HTR-8/SVneo (cell line): Measurements from ENCODE around the gene NKX1-1.
"Not testable (repeated sequence)": the region's sequence is repeated elsewhere in the genome, so short reads cannot be mapped to it uniquely, and the experiment has no call there.

ENCODE experiments used
- DNase-seq: peaks from one replicate; pipeline ENCODE4 v3.0.0; 2011; ENCODE audit warnings: low spot score, mixed read lengths; ENCODE audit not compliant: insufficient read length
- FAIRE-seq: peaks from 2 replicates; lab custom pipeline; 2011; peaks lifted over from hg19 to GRCh38; lab: Jason Lieb, UNC

The NKX1-1 gene

DNA sequence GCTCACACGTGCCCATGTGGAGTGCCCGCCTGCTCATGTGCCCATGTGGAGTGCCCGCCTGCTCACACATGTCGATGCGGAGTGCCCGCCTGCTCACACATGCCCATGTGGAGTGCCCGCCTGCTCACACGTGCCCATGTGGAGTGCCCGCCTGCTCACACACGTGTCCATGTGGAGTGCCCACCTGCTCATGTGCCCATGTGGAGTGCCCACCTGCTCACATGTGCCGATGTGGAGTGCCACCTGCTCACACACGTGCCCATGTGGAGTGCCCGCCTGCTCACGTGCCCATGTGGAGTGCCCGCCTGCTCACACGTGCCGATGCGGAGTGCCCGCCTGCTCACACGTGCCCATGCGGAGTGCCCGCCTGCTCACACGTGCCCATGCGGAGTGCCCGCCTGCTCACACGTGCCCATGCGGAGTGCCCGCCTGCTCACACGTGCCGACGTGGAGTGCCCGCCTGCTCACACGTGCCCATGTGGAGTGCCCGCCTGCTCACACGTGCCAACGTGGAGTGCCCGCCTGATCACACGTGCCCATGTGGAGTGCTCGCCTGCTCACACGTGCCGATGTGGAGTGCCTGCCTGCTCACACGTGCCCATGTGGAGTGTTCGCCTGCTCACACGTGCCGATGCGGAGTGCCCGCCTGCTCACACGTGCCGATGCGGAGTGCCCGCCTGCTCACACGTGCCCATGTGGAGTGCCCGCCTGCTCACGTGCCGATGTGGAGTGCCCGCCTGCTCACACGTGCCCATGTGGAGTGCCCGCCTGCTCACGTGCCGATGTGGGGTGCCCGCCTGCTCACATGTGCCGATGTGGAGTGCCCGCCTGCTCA, 11.5 kb downstream of the NKX1-1 start:
- DNase-seq, FAIRE-seq: not testable (repeated sequence)

DNA sequence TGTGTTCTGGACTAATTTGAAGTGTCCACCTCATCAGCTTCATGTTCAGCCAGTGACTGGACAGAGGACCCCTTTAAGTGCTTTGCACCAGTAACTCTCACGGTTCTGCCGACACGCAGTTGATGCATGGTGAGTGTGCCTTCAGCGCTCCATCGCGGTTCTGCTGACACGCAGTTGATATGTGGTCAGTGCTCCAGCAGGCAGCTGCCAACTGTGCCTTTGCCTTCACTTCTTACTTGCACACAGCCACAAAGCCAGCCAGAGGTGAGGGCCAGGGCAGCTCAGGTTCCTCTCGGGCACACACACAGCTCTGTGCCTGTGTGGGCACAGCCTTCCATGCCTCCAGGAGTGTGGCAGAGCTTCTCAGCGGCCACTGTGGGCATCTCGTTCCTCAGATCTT, 12.4 kb downstream of the NKX1-1 start:
- FAIRE-seq (no peak), DNase-seq (no peak)

DNA sequence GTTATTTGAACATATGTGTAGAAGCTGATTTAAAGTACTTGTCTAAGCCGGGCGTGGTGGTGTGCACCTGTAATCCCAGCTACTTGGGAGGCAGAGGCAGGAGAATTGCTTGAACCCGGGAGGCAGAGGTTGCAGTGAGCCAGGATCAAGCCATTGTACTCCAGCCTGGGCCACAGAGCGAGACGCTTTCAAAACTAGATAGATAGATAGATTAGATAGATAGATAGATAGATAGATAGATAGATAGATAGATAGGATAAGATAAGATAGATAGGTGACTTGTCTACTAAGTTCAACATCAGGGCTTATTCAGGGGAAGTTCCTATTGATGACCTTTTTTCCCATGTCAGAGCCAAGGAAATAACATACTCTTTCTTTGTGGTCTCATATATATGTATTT, 12.9 kb downstream of the NKX1-1 start:
- not testable (repeated sequence) for DNase-seq, FAIRE-seq

DNA sequence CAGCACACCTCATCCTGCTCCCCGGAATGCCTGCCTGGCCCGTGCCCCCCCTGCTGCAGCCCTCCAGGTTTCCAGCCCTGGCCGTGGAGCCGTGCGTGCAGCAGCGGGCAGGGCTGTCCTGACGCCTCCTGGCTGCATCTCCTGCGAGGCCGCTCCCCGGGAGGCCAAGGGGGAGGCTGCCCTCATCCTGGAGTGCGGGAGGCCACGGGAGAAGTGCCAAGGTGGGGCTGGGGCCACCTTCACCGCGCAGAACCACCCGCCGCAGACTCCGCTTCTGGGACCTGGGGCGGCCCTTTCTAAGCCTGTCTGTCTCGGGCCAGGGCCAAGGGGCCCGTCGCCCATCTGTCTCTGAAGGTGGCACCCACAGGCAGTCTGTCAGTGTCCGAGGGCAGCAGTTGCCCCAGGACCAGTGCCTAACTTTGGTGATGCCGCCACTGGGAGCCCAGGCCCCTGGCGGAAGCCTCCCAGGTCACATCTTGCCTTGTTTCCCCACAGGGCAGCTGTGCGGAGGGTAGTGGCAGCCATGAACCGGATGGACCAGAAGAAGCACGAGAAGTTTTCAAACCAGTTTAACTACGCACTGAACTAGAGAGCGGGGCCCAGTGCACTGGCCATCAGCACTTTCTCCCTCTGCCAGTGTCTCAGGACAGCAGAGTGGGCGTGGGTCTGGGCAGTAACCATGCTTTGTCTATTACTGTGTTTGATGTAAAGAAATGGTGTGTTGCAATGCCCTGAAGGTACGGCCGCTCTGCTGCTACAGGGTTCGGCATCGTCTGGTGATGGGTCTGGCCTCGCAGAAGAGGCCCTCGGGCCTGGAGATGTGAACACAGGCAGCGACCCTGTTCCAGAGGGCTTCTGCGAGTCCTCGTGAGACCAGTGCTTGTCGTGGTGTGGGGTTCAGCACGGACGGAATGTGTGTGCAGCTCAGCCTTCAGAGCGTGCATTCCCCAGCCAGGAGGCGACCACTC, 20.6 kb downstream of the NKX1-1 start:
- DNase-seq (no peak), FAIRE-seq (no peak)

DNA sequence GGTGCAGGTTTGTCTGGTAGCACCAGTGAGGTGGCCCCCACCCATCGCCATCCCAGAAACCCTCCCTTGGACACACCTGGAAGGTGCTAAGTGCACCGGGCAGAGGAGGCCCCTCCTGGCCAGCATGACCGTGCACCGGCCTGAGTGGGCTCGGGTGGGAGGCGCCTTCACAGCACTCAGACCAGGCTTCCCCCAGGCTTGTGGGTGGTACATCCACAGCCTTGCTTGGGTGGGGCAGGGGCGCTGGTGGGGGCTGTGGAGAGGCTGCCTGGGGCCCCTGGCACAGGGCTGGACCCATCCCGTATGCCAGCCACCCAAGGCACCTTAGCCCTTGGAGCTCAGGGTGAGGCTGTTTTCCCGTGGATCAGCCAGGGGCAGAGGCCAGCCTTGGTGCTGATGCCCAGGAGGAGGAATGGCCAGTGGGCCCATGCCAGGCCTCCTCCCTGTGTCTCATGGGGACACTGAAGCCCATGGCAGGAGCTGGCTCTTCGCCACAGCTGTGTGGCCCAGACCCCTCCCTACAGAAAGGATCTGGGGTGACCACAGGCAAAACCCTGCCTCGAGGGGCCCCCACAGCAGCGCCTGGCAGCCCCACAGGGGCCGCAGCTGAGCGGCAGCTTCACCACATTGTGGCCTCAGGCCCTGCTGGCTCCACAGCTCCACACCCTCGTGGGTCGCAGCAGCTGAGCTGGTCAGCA, 21.4 kb downstream of the NKX1-1 start:
- FAIRE-seq (no peak), DNase-seq (no peak)

DNA sequence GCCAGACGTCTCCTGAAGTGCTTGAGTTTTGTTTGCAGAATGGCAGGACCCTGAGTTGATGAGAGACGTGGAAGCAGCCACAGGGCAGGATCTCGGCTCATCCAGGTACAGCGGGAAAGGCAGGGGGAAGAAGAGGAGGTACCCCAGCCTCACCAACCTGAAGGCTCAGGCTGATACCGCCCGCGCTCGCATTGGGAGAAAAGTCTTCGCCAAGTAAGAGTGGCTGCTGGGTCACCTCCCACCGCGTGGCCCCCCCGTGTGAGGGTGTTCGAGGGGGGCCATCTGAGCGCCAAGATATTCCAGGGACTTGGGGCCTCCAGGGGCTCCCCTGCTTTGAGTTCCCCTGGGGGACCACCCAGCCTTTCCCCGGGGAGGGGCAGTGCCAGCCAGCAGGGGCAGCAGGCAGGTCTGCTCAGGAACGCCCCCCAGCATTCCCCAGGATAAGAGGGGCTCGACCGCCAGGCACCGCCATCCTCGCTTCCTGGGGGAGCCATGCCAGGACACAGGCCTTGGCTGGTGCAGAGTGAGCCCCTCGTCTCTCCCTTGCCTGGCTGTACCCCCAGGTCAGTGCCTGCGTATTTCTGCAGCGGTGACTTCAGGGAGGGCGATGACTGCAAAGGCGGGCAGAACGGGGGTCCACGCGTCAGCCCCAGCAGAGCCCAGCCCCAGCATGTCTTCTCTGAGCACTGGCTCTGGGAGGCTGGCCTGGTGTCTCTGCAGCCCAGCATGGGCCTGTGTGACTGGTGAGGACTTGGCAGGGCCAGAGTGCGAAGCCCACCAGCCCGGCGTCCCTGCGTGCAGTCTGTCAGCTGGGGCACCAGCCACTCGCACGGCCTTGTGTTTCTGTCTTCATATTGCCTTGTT, 22.3 kb downstream of the NKX1-1 start:
- DNase-seq = no peak
- FAIRE-seq = no peak

DNA sequence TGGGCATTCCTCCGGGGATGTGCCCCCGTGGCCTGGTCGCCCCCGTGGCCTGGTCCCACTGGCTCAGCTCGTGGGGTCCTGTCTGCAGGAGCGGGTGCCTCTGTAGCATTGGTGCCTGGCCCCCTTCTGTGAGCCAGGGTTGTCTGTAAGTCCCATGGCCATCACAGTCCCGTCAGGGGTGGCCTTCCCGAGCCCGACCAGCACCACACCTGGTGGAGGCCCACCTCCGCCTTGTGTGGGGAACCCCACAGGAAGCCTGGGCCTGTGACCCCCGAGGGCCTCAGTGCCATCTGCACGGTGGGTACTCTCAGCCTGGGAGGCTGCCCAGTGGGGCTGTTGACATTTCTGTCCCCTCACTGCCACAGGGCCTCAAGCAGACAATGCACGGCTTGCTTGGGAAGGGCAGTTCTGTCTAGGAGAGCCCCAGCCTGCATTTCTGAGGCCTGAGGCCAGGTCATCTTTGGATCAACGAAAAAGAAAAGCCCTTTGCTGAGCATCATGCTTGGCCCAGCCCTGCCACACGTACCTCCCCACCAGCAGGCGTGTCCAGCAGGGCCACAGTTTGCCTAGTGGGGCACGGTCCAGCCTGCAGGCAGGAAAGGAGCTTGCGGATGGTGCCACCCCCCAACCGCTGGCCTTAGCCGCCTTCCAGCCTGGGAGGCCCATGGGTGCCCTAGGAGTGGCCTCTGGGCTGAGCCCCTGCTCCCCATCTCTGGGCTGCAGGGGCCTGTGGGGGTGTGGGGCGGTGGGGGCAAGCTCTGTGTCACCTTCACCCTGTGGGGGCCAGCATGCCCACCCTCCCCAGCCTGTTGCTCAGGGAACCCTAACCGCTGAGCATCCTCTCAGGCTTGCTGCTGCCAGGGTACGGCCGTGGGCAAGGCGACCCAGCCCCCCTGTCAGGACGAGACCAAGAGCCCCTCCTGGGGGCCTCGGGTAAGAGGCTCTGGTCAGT, 23.2 kb downstream of the NKX1-1 start:
- FAIRE-seq (no peak), DNase-seq (no peak)

DNA sequence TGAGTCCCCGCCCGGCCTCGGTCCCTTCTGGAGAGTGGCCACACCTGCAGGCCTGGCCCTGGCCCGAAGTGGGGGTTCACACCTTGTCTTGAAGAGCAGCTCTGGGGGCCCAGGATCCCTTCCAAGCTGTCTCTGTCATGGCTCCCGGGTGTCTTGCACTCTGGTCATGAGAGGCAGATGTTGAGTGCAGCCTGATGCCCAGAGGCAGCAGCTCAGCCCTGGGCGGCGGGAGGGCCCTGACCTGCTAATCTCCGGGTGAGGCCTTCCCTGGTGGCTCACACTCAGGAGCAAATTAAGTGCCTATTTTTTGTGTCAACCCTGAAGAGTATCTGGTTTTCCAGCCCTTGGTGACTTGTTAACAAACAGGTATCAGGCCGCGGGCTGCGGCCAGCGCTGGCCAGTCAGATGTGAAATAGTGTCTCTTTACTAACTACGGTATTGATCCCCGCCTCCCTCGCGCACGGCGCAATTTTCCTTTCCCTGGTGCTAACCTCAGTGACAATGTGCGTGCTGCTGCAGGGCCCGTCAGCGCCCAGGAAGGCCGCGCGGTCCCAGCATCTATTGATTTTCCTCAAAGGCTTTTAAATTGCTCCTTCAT, 24.2 kb downstream of the NKX1-1 start:
- DNase-seq (no peak), FAIRE-seq (no peak)

DNA sequence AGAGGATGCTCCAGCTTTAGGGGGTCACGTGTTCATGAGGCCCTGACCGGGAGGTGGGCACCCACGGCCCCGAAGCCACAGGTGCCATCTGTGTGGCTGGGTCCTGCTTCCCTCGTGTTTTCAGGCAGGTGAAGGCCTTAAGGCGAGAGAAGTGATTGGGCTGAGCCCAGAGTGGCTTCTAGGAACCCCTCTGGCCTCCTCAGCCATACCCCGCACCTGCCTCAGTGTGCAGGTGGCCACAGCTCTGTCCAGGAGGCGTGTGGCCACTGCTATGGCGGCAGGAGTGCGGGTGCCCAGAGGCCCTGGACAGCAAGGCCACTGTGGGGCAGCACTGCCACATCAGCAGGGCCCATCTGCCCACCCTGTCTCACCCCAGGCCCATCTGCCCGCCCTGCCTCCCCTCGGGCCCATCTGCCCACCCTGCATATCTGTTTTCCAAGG, 25.0 kb downstream of the NKX1-1 start:
- FAIRE-seq (no peak), DNase-seq (no peak)

DNA sequence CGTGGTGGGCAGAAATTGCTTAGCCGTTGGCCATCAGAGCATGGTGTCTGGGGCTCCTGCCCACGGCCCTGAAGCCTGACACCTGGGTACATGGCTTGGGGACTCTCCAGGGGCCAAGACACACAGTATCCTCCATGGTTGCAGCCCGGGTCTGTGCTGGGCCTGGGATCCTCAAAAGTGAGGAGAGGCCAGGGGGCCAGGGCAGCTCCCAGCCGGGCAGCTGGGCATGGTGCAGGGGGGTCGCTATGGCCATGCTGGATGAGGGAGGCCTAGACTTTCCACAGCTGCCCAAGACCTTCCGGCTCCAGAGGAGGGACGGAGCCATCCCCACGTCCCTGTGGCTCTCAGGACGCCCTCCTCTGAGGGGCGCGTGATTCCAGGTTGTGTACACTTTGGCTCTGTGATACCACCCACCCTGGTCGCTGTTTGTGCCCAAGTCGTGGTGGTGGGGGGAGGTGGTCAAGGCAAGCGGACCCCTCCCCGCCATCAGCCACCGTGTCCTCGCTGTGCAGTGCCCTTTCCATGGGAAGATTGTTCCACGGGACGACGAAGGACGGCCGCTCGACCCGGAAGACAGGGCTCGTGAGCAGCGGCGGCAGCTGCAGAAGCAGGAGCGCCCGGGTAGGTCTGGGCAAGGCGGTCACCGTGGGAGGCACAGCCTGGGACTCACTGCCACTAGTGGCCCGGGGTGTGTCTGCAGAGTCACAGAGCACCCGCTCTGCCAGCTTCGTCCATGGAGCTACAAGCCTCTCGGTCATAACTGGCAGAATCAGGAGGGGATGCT, 25.7 kb downstream of the NKX1-1 start:
- FAIRE-seq (no peak), DNase-seq (no peak)

DNA sequence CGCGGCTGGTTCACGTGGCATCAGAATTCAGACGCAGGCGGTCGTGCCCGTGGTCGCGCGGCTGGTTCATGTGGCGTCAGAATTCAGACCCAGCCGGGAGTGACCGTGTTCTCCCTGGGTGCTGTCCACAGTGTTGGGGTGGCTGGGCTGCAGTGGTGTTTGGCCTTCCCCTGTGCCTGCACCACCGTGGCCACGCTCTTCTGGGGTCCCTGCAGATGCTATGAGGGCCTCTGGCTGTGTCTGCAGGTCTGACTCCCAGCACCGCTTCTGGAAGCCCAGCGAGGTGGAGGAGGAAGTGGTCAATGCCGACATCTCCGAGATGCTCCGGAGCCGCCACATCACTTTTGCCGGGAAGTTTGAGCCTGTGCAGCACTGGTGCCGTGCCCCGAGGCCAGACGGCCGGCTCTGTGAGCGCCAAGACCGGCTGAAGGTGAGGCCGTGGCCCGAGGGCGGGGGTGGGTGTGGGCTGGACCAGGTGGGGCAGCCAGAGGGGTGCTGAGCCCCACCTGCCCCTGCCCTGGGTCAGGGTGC, 26.4 kb downstream of the NKX1-1 start:
- DNase-seq = no peak
- FAIRE-seq = no peak

DNA sequence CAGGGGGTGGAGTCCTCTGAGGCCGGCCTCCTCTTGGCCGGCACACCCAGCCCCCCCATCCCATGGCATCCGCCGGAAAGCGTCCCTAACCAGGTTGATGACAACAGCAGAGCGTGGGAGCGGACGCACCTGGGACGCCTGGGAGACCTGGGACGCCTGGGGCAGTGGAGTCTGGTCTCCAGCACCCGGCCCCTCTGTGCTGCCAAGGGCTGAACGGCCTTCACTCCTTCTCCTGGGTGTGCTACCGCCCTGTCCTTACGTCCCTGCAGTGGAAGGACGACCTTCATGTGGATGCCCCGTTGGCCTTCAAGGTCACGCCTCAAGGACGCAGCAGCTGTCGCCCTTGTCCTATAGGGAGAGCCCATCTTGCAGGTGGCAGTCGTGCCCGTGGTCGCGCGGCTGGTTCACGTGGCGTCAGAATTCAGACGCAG, 26.9 kb downstream of the NKX1-1 start:
- FAIRE-seq (no peak), DNase-seq (no peak)

DNA sequence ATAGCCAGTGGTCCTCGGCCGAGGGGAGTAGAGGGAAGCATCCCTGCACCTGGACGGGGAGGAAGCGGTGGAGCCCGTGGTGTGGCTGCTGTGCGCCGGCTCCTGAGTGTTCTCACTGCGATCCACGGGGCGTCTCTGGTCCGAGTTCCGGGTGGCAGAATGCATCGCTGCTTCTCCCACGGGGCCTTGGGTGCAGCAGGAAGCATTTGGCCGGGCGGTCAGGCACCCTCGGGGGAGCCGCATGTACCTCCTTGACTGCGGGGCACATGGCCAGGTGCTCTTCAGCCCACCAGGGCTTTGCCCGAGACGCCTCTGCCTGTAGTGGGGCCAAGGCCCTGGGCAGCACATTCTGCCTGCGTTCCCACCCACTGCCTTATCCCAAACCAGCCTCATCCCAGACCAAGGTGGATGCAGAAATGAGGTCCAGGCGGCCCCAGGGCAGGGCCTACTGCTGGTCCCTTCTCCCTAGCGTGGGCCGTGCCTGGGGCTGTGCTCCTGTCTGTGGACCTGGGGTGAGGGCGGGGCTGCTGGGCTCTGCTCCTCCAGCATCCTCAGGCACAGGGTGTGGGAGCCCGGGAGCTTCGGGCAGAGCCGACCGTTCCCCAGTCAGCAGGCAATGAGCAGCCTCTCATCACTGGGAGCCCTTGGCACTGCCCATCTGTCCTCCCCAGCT, 27.5 kb downstream of the NKX1-1 start:
- no peak for DNase-seq

DNA sequence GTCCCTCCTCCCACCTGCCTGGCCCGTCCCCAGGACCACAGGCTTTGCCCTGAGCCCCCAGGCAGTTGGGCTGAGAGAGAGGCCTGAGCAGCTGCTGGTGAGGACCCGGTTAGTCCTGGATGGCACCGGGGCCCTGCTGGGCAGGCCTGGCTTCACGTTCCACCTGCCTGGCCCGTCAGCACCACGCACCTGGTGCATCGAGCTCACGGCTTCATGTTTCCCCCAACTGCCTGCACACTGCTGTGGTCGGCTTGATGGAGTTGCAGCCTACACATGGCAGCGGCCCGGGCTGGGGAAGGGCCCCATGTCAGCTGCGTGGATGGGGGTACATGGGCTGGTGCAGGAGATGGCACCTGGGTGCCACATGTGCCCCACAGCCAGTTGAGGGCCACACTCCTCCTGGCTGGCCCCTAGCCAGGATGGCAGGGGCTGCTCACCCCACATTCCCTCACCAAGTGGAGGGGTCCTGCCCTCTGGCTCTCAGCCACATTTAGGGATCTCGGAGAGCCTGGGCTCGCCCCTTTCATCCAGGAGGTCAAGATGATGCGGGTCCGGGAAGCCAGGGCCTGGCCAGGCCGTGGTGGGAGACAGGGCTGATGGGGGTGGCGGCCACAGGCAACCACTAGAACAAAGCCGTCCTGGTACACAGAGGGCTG, 28.5 kb downstream of the NKX1-1 start:
- no peak for FAIRE-seq

More for the DNA sequence above, 27.5 kb downstream of the NKX1-1 start:
- no peak for FAIRE-seq

DNA sequence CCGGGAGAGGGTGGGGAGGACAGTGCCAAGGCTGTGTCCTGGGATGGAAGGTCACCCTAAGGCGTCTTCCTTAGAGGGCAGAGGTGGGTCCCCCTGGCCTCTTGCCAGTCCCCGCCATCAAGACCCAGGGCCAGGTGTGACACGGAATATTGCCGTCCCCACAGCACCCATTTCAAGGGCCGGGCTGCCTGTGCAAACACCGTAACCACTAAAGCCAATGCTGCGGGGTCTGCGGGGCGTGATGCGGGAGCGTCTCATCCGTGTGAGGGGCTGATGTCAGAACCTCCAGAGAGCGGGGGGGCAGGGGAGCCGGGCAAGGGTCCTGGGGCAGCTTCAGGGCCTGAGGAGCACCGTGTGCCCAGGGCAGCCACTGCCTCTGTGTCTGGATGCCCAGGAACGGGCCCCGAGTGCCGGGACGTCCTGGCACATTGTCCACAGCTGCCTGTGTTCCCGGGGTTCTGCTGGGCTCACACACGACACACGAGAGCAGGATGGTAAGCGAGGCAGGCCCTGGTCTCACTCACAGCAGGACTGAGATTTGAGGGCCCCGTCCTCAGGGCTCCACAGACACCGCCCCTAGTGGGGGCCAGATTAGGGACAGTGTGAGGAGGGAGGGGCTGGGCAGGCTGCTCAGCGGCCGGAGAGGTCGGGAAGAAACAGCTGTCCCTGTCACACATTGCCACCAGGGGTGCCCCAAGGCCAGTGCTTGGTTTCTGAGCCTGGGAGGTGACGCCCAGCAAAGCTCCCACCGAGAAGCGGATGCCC, 29.2 kb downstream of the NKX1-1 start:
- FAIRE-seq (no peak), DNase-seq (no peak)

More for the DNA sequence above, 28.5 kb downstream of the NKX1-1 start:
- no peak for DNase-seq
